Right cardiac atrium (tissue), 5 donors: ENCODE results near the gene RPRD1A. TPM values are rescaled to one million over a fixed set of nuclear protein-coding genes. Genes with fewer than 3 reads are reported as not detected.
"Not testable (repeated sequence)": the region's sequence is repeated elsewhere in the genome, so short reads cannot be mapped to it uniquely, and the experiment has no call there.

Experiments
- ATAC-seq, 2 donors: fragments of 200-7000 bp; cut with Tn5 transposase; one replicate each; pipeline versions ENCODE4 v1.8.0 to v1.9.1; 2020; ENCODE audit warnings: moderate library complexity in 2 of 2, mild to moderate bottlenecking in 1 of 2
- DNase-seq, 3 donors: peaks; one replicate each; pipeline ENCODE4 v3.0.0-alpha.2; 2020
- H3K27ac ChIP-seq: one replicate; pipeline ENCODE4 v1.5.1; 2013; ENCODE audit warnings: mild to moderate bottlenecking, low read length, control low read depth, moderate library complexity
- H3K27me3 ChIP-seq: one replicate; pipeline ENCODE4 v1.6.1; 2013; ENCODE audit not compliant: control insufficient read depth, insufficient read depth
- H3K4me1 ChIP-seq: one replicate; pipeline ENCODE4 v1.6.1; 2013; ENCODE audit warnings: low read length; ENCODE audit not compliant: control insufficient read depth, insufficient read depth
- H3K4me3 ChIP-seq: one replicate; pipeline ENCODE4 v1.5.1; 2013; ENCODE audit warnings: low read length, control low read depth
- H3K9me3 ChIP-seq: one replicate; pipeline ENCODE4 v1.6.1; 2013; ENCODE audit warnings: low read length; ENCODE audit not compliant: control insufficient read depth
- WGBS: extraction: QIAGEN DNeasy Blood & Tissue Kit; methylation state at CpG from one replicate; pipeline ENCODE4 v1.1.7; 2013; 5-methylcytosine and 5-hydroxymethylcytosine counted together
- intact Hi-C, 4 donors: fragments of 100-400 bp; cut with DNase I; formaldehyde crosslinking; loops; one replicate each; pipeline versions ENCODE4 v1.11.0 to v1.14.0; 2022 to 2023
- long read RNA-seq, 4 donors: library from polyadenylated mRNA; unstranded; transcript quantifications; one replicate each; pipeline ENCODE4 v2.0.0, GENCODE V29; 2020 to 2021
- polyA plus RNA-seq: library from polyadenylated mRNA; stranded (reverse); fragments of 200-250 nt; gene quantifications from one replicate; pipeline ENCODE4 v1.2.3, GENCODE V29; 2013
- total RNA-seq, 4 donors: library from RNA; stranded (reverse); fragmentation: NEBNext Ultra II Directional; extraction: Animal tissue kit (Norgen Biotek cat#: 25700); gene quantifications; one replicate each; pipeline ENCODE4 v1.2.1, GENCODE V29; 2021
- donor health status: healthy with polysubstance abuse.
- donor health status: DM: no; HTN: yes; CAD: no.
- donor health status: DM: no; HTN: no; CAD: no.
- donor health status: DM: no; HTN: yes; CAD: no; lungs with severe emphysema.
- donor health status: DM: yes; HTN: yes; CAD: no.

RPRD1A gene, protein sequence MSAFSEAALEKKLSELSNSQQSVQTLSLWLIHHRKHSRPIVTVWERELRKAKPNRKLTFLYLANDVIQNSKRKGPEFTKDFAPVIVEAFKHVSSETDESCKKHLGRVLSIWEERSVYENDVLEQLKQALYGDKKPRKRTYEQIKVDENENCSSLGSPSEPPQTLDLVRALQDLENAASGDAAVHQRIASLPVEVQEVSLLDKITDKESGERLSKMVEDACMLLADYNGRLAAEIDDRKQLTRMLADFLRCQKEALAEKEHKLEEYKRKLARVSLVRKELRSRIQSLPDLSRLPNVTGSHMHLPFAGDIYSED
- 10 to 100 TPM; 45.1 to 51.0 (median 46.9) TPM for total RNA-seq
- polyA plus RNA-seq, result 23.7 TPM
- long read RNA-seq, donor 1, full-length matches to known transcripts, result 61 of 80 reads
- long read RNA-seq, donor 1, partial matches to known transcripts, result 4 of 80 reads
- long read RNA-seq, donor 1, other reads (novel, unspliced or antisense), result 15 of 80 reads
- long read RNA-seq, donor 2, full-length matches to known transcripts, result 36 of 42 reads
- long read RNA-seq, donor 2, partial matches to known transcripts, result 3 of 42 reads
- long read RNA-seq, donor 2, other reads (novel, unspliced or antisense), result 3 of 42 reads
- long read RNA-seq, donor 3, full-length matches to known transcripts, result 118 of 167 reads
- long read RNA-seq, donor 3, partial matches to known transcripts, result 30 of 167 reads
- long read RNA-seq, donor 3, other reads (novel, unspliced or antisense), result 19 of 167 reads
- long read RNA-seq, donor 4, full-length matches to known transcripts, result 35 of 39 reads
- long read RNA-seq, donor 4, partial matches to known transcripts, result 1 of 39 reads
- long read RNA-seq, donor 4, other reads (novel, unspliced or antisense), result 3 of 39 reads

DNA sequence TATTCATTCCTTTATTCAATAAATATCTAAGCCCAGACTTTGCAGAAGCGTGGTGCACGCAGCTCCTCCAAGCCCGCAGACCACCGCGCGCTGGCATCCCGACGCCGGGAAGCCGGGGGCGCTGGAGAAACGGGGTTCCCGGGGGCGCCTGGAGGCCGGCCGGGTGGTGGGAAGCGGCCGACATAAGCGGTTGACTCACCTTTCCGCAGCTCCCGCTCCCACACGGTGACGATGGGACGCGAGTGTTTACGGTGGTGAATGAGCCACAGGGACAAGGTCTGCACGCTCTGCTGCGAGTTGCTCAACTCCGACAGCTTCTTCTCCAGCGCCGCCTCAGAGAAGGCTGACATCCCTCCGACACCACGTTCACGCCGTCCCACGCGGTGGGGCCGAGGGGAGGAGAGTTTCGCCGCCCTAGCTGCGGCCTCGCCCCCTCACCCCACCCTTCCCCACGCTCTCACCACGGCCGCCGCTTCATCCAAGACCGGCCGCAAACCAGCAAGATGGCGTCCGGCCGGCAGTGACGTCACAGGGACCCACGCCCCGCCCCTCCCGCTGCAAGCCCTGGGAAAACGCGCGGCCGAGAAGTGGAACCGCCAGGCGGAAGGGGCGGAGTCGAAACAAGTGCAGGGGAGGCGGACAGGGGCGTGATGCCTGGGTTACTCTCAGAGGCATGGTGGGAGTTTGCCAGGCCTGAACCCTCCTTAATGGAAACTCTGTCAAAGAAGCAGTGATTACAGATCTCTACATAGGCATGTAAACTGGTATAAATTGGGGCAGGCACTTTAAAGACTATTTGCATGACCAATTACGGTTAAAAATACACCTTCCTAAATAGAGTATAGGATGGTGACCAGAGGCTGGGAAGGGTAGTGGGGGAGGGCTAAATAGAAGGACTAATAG, at the start of gene RPRD1A:
TSS of gene RPRD1A (minus strand) at position 505 of the 903 bp plus-strand sequence. CDS start at position 350, 155 bp downstream.
- DNase-seq, result peak; percentile 98 to 99 (median 99)
- no peaks in the 10 kb centered on the region for H3K9me3 ChIP-seq
- peak within 1 kb of the TSS; percentile 86 for H3K27ac ChIP-seq
- intact Hi-C loops, result loop anchor here in 1 of 4 donors (10.0 kb wide), 1 partner anchor 57 kb away; the partner anchor contains the start of genes ELP2 and SLC39A6
- WGBS, result under 1% methylated on average over 66 of the region's 66 CpGs
- no peaks in the 10 kb centered on the region for H3K27me3 ChIP-seq
- peak; percentile 99 for ATAC-seq
- peak within 1 kb of the TSS; percentile 89 for H3K4me3 ChIP-seq
- no peaks in the 10 kb centered on the region for H3K4me1 ChIP-seq

DNA sequence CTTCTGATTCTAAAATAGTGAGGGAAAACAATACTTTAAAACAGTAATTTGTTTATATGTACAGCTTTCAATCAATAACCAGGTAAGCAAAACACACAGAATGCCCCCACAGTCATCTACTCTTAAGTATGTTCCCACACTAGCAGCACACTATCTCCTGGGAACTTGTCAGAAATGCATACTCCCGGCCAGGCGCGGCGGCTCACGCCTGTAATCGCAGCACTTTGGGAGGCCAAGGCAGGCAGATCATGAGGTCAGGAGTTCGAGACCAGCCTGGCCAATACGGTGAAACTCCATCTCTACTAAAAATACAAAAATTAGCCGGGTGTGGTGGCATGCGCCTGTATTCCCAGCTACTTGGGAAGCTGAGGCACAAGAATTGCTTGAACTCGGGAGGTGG, 49.4 kb upstream of the RPRD1A start:
- H3K27ac ChIP-seq, ATAC-seq, H3K4me3 ChIP-seq, H3K4me1 ChIP-seq, H3K27me3 ChIP-seq, DNase-seq, H3K9me3 ChIP-seq: not testable (repeated sequence)
- 91% methylated on average over 11 of the region's 11 CpGs for WGBS
- intact Hi-C loops, result loop anchor here in 2 of 4 donors (5.0 to 10.0 kb wide), 2 partner anchors 34 to 48 kb away; no protein-coding TSS in a partner anchor

DNA sequence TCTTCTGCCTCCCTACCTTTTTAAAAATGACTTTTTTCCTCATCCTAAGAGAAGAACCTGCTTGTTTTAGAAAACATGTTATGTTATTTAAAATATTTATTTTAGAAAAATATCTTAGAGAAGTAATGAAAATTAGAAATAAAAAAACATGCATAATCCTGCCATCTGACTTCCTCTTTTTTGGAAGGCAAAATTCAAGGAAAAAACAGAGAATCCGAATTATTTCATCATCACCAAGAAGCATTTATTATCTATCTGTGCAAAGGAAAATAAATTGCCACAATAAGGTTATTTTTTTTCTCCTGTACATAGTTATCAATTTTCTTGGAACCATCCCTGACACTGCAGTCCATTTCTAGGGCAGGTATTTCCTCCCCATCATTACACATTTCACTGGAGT, 47.4 kb upstream of the RPRD1A start:
- no peak for DNase-seq
- Histone ChIP-seq H3K9me3 (no peaks in the 10 kb centered on the region), H3K4me1 (no peaks in the 10 kb centered on the region), H3K27me3 (no peaks in the 10 kb centered on the region), H3K27ac (no peak overlapping the region), H3K4me3 (no peak overlapping the region)
- no peak for ATAC-seq
- intact Hi-C loops, result loop anchor here in 2 of 4 donors (5.0 to 10.0 kb wide), 2 partner anchors 32 to 50 kb away; no protein-coding TSS in a partner anchor
- WGBS, result 88% methylated on average over 1 of the region's 1 CpG

DNA sequence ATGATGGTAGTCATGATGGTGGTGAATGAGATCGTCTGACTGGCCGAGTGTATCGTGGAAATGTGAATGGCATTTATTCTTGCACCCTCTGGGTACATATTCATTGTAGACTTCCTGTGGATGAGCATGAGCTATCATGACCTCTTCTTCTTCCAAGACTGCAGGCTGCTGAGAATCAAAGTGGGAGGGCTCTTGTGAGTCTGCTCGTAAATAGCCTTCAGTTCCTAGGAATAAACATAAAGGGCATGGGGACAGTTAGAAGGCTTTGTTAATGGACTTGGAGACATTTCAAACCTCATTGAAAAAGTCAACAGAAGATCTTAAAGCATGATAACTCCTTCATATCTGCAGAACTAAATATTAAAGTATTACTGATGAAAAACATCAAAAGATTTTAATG, 46.9 kb upstream of the RPRD1A start:
- intact Hi-C loops, result loop anchor here in 1 of 4 donors (10.0 kb wide), 1 partner anchor 51 kb away; no protein-coding TSS in a partner anchor

DNA sequence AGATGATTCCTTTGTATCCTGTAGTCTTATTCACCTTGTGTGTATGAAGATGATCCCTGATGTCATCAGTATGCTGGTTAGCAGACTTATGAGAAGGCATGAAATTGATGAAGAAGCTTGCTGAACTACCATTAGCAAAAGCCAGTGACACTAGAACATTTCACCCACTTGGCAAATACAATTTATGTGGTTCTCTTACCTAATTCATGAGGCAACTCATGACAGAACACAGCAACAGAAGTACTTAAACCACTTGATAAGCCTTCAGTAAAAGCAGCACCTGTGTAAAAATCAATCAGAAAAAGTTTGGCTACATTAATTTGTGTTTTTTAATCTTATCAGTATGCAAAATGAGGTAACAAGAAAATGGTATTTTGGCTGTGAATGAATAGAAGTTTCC, 44.9 kb upstream of the RPRD1A start:
- ATAC-seq (no peak), DNase-seq (no peak)
- H3K4me3 ChIP-seq, result no peak overlapping the region
- no peak overlapping the region for H3K27ac ChIP-seq
- H3K27me3 ChIP-seq, result no peaks in the 10 kb centered on the region
- intact Hi-C loops, result loop anchor here in 1 of 4 donors (10.0 kb wide), 1 partner anchor 52 kb away; no protein-coding TSS in a partner anchor
- no peaks in the 10 kb centered on the region for H3K9me3 ChIP-seq
- H3K4me1 ChIP-seq, result no peaks in the 10 kb centered on the region

More for the DNA sequence above, 46.9 kb upstream of the RPRD1A start:
- Histone ChIP-seq H3K9me3 (no peaks in the 10 kb centered on the region), H3K27ac (no peak overlapping the region), H3K4me1 (no peaks in the 10 kb centered on the region), H3K27me3 (no peaks in the 10 kb centered on the region), H3K4me3 (no peak overlapping the region)
- DNase-seq (no peak), ATAC-seq (no peak)
- 83% methylated on average over 4 of the region's 4 CpGs for WGBS

DNA sequence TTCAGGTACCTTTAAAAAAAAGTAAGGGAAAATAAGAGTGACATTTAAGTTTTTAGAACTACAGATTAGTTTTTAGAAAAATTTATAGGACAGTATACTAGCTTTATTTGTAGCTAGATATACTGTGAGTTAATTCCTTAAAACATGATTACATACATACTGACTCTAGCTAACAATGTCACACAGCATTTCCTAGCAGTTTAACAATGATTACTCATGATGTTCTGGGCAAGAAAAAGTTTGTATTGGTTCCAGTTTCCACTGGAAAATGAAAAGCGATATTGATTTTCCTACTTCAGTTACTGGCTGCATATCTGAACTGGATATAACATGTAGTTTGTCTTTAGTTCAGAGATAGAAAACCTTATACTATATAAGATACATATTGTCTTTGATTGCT, 42.4 kb upstream of the RPRD1A start:
- 95% methylated on average over 1 of the region's 1 CpG for WGBS
- intact Hi-C loops, result loop anchor here in 1 of 4 donors (10.0 kb wide), 1 partner anchor 55 kb away; no protein-coding TSS in a partner anchor
- Histone ChIP-seq H3K27me3 (no peaks in the 10 kb centered on the region), H3K9me3 (no peaks in the 10 kb centered on the region), H3K27ac (no peak overlapping the region), H3K4me3 (no peak overlapping the region), H3K4me1 (no peaks in the 10 kb centered on the region)
- no peak for ATAC-seq
- DNase-seq, result no peak

DNA sequence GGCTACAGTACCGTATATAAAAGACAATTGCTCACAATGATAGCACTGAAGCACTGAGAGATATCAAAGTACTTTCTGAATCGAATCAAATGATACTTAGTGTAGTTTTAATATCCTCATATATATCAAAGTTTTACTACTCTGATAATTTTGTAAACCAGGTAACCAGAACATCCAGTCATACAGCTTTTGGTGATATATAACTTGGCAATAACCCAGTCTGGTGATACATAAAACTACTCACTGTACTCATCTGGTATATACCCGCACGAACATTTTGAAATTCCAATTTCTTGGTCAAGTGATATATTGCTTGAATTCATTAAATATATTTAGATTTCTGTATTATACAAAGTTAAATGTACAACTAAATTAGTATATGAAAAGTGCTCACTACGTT, 41.2 kb upstream of the RPRD1A start:
- intact Hi-C loops, result no loop called here
- Histone ChIP-seq H3K27ac (no peak overlapping the region), H3K4me1 (no peaks in the 10 kb centered on the region), H3K9me3 (no peaks in the 10 kb centered on the region), H3K27me3 (no peaks in the 10 kb centered on the region), H3K4me3 (no peak overlapping the region)
- WGBS, result 95% methylated on average over 5 of the region's 5 CpGs
- ATAC-seq, result no peak
- DNase-seq, result no peak

DNA sequence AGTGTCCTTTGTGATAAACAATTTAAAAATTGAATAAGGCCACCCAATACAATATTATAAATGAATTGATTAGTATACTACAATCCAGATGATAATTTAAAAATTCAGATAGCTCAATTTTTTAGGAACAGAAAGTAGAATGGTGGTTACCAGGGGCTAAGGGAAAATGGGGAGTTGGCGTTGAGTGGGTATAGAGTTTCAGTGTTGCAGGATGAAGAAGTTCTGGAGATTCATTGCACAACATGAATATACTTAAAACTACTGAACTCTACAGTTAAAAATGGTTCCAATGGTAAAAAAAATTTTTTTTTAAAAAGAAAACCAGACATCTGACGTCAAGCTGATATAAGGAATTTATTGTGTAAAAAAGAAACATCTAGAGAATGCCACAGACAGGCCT, 40.8 kb upstream of the RPRD1A start:
- ATAC-seq, result no peak
- no peak for DNase-seq
- Histone ChIP-seq H3K27me3 (no peaks in the 10 kb centered on the region), H3K4me1 (no peaks in the 10 kb centered on the region), H3K9me3 (no peaks in the 10 kb centered on the region), H3K4me3 (no peak overlapping the region), H3K27ac (no peak overlapping the region)
- intact Hi-C loops, result no loop called here
- 46% methylated on average over 2 of the region's 2 CpGs for WGBS

- H3K27me3 ChIP-seq, result no peaks in the 10 kb centered on the region
- DNase-seq, result no peak
- H3K4me3 ChIP-seq, result no peak overlapping the region
- H3K4me1 ChIP-seq, result no peaks in the 10 kb centered on the region
- intact Hi-C loops, result no loop called here
- no peak overlapping the region for H3K27ac ChIP-seq
- no peak for ATAC-seq
- H3K9me3 ChIP-seq, result no peaks in the 10 kb centered on the region
Measured at GRCh38 chr18:36107477-36107876, 40.1 kb upstream of the RPRD1A start.

GRCh38 chr18:36104749-36105148, 37.4 kb upstream of the RPRD1A start:
- ATAC-seq (no peak), DNase-seq (no peak)
- intact Hi-C loops, result loop anchor here in 1 of 4 donors (5.0 kb wide), 1 partner anchor 178 kb away; no protein-coding TSS in a partner anchor
- Histone ChIP-seq H3K27me3 (no peaks in the 10 kb centered on the region), H3K4me3 (no peak overlapping the region), H3K9me3 (no peaks in the 10 kb centered on the region), H3K27ac (no peak overlapping the region), H3K4me1 (no peaks in the 10 kb centered on the region)
- 87% methylated on average over 2 of the region's 2 CpGs for WGBS
